ENCODE data around the gene ZNF223.
A peak's percentile ranks its signal among the peaks of the same experiment; 100 is the strongest.

Gene ZNF223

GRCh38 chr19:44051650-44052402 is at the start of gene ZNF223:
ZNF223 (plus strand) TSS chr19:44052036; CDS start chr19:44055177, 3,141 bp downstream.
- TF ChIP-seq ZFX (IDR thresholded peaks at IDR 0.05) (no peak), CTCF (conservative IDR thresholded peaks at IDR 0.05) (no peak)
- peak within 1 kb of the TSS; percentile 59 for H3K27ac ChIP-seq

GRCh38 chr19:44002212-44002565 is 49.6 kb upstream of the ZNF223 start:
- H3K27ac ChIP-seq: peak overlapping the region; percentile 67
- TF ChIP-seq ZFX (IDR thresholded peaks at IDR 0.05) (no peak), CTCF (conservative IDR thresholded peaks at IDR 0.05) (no peak)

- TF ChIP-seq CTCF (conservative IDR thresholded peaks at IDR 0.05): no peak
- peak within 1 kb of the TSS; percentile 67 for H3K27ac ChIP-seq
Measured at GRCh38 chr19:44002566-44003460, 49.0 kb upstream of the ZNF223 start, which contains the start of gene ZNF230. ZNF230 (plus strand) TSS chr19:44002957; CDS start chr19:44007079, 4,122 bp downstream.

GRCh38 chr19:44003461-44004009 is 48.3 kb upstream of the ZNF223 start:
- peak overlapping the region; percentile 67 for H3K27ac ChIP-seq
- no peak for TF ChIP-seq ZFX (IDR thresholded peaks at IDR 0.05)
- TF ChIP-seq CTCF (conservative IDR thresholded peaks at IDR 0.05): no peak; the same call in 1 of the 2 replicates

GRCh38 chr19:44005973-44006372 is 45.9 kb upstream of the ZNF223 start:
- TF ChIP-seq ZFX (IDR thresholded peaks at IDR 0.05) (no peak), CTCF (conservative IDR thresholded peaks at IDR 0.05) (no peak)
- H3K27ac ChIP-seq: no peak overlapping the region

GRCh38 chr19:44007473-44007872 is 44.4 kb upstream of the ZNF223 start:
- TF ChIP-seq ZFX (IDR thresholded peaks at IDR 0.05) (no peak), CTCF (conservative IDR thresholded peaks at IDR 0.05) (no peak)
- no peak overlapping the region for H3K27ac ChIP-seq

- H3K27ac ChIP-seq: no peak overlapping the region
- TF ChIP-seq ZFX (IDR thresholded peaks at IDR 0.05): no peak
- TF ChIP-seq CTCF (conservative IDR thresholded peaks at IDR 0.05): no peak
Measured at GRCh38 chr19:44010468-44010867, 41.4 kb upstream of the ZNF223 start.

Measured in C4-2B (cell line).